Daoy (cell line): ENCODE measurements around the gene TSPAN15. TPM values are rescaled to one million over a fixed set of nuclear protein-coding genes. Genes with fewer than 3 reads are reported as not detected.

Experiments used
- DNase-seq: peaks from one replicate; pipeline ENCODE4 v3.0.0-alpha.2; 2015; ENCODE audit warnings: low read depth
- total RNA-seq: library from RNA; depleted of rRNA; stranded (reverse); fragments of >200 nt; shearing (Covaris generic); gene quantifications from 2 replicates; pipeline ENCODE4 v1.2.3, GENCODE V29; 2014; rRNA removed

The TSPAN15 gene
- total RNA-seq = 1.6 and 4.6 TPM in 2 replicates

GRCh38 chr10:69451209-69451783 lies at the start of gene TSPAN15:
Gene TSPAN15, plus strand, starts transcription at chr10:69451465. Its CDS starts 130 bp downstream, at chr10:69451595.
- peak; percentile 86 for DNase-seq

- DNase-seq = no peak
Observed at GRCh38 chr10:69402386-69402785, 48.9 kb upstream of the TSPAN15 start.

GRCh38 chr10:69403066-69403465 lies 48.2 kb upstream of the TSPAN15 start:
- no peak for DNase-seq

GRCh38 chr10:69403519-69403918 lies 47.7 kb upstream of the TSPAN15 start:
- no peak for DNase-seq

GRCh38 chr10:69404786-69405185 lies 46.5 kb upstream of the TSPAN15 start:
- DNase-seq = no peak

- no peak for DNase-seq
Observed at GRCh38 chr10:69405221-69405620, 46.0 kb upstream of the TSPAN15 start.

- DNase-seq = no peak
Observed at GRCh38 chr10:69406302-69406811, 44.9 kb upstream of the TSPAN15 start.

- DNase-seq = no peak
Observed at GRCh38 chr10:69406816-69407580, 44.3 kb upstream of the TSPAN15 start.

GRCh38 chr10:69407621-69408301 lies 43.5 kb upstream of the TSPAN15 start:
- DNase-seq = peak; percentile 23

- peak; percentile 93 for DNase-seq
Observed at GRCh38 chr10:69408318-69409175, 42.7 kb upstream of the TSPAN15 start.

GRCh38 chr10:69409176-69409495 lies 42.1 kb upstream of the TSPAN15 start:
- DNase-seq = no peak

- DNase-seq = no peak
Observed at GRCh38 chr10:69409968-69410367, 41.3 kb upstream of the TSPAN15 start.

- DNase-seq = no peak
Observed at GRCh38 chr10:69410487-69410886, 40.8 kb upstream of the TSPAN15 start.

- no peak for DNase-seq
Observed at GRCh38 chr10:69411476-69411875, 39.8 kb upstream of the TSPAN15 start.

- DNase-seq = no peak
Observed at GRCh38 chr10:69412232-69412790, 39.0 kb upstream of the TSPAN15 start.

GRCh38 chr10:69413221-69413865 lies 37.9 kb upstream of the TSPAN15 start:
- peak; percentile 63 for DNase-seq

GRCh38 chr10:69414036-69415018 lies 36.9 kb upstream of the TSPAN15 start:
- no peak for DNase-seq

- no peak for DNase-seq
Observed at GRCh38 chr10:69415049-69415448, 36.2 kb upstream of the TSPAN15 start.

- no peak for DNase-seq
Observed at GRCh38 chr10:69415951-69416350, 35.3 kb upstream of the TSPAN15 start.

GRCh38 chr10:69416695-69417094 lies 34.6 kb upstream of the TSPAN15 start, which contains the start of gene TACR2:
Gene TACR2, minus strand, starts transcription at chr10:69416918. Its CDS starts 595 bp downstream, at chr10:69416323.
- DNase-seq = no peak
